Femur (tissue), 1 donor: ENCODE data around the gene CALHM1.

ENCODE experiments used
- DNase-seq: peaks from one replicate; pipeline ENCODE4 v3.0.0-alpha.2; 2017

CALHM1 gene

DNA sequence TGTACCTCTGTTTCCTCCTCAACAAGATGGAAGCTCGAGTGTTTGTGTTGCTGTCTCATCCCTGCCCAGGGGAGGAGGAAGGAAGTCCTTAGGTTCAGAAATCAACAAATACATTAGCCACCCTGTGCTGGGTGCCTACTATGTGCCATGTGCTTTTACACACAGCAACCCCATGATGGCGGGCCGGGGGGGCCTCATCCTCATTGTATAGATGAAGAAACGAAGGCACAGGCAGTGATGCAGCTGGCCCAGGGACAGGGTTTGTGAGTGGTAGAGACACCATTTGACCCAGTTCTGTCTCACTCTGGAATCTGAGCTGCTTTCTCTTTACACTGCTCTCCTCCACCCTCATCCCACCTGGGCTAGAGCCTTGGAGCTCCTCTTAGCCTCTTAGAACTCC, 4.7 kb downstream of the CALHM1 start:
- no peak for DNase-seq

DNA sequence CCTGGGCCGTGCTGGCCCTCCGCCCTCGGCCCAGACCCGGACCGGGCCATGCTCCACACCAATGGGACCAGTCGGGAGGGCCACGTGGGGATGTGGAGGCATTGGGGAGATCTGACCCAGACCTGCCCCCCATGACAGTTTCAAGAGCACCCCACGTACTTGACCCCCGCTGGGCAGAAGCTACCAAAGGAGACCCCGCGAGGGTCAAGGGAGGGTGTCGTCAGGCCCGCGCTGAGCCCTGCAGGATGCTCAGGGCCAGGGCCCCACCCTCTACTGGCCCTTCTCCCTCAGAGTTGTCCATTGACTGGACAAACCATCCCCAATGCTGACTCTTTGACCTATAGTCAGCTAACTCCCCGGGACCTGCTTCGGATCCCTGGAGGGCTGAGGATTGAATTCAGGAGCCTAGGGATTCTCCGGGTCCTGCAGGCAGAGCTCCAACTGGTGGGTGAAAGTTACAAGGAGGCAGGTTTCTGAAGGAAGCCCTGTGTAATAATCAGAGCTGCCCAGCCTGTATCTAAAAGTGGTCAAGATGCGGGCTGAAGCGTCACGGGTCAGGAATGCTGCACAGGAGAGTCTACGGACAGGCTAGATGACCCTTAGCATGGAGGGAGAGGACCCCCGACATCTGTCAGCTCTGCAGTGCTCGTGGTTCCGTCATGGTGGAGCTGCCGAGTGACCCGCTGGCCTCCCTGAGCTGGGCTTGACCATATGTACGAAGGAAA, 6.0 kb downstream of the CALHM1 start:
- no peak for DNase-seq

GRCh38 chr10:103451831-103452505, 6.7 kb downstream of the CALHM1 start, which contains the start of gene CALHM2:
Gene CALHM2, minus strand, starts transcription at chr10:103452370. Its CDS starts 2,429 bp downstream, at chr10:103449941.
- peak; percentile 88 for DNase-seq

DNA sequence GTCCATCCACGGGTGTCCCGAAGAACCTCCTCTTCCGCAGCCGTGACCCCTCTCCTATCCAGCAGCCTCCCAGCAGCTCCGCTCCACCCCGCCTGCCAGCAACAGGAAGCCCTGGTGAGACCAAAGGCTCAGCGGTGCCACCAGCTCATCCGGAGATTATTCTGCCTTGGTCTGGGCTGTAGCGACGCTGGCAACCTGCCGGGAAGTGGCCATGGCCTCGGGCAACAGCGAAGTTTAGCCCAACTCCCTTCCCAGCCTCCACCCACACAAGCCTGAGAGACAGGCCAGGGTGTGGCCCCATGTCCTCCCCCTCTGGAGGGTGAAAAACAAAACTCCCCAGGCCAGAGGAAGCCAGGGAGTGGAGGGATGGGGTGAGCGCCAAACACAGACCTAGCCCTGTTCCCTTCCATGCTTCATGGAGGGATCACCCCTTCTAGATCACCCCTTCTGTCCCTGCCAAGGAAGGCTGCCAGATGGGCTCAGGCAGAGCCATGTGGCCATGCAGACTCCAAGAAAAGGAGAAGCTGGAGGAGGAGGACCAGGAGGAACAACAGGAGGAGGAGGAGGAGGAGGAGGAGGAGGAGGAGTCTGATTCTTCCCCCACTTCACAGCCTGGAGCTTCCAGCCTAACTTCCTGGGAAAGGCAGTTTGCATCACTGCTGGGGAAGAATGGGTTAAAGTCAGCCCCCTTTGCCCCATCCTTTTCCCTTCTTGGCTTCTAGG, 7.4 kb downstream of the CALHM1 start:
- peak; percentile 57 for DNase-seq

DNA sequence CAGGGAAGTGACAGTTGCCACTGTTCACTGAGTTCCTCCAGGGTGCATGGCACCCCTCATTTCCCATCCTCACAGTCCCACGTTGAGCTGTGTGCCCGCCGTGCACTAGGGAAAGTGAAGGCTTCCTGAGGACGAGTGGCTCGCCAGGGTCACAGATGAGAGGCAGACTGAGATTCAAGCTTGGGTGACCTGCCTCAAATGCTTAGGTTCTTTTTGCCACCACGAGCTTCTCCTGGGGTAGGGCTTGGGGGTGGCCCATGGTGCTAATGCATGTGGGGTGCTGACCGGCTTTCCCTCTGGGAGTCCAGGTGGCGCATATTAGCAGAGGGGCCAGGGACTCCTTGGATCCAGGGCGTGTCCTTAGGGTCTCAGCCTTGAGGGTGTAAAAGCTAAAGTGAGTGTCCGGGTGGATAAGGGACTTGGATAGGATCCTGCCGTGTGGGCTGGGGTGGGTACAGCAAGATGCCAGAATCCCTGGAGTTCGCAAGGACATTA, 8.5 kb downstream of the CALHM1 start:
- no peak for DNase-seq

DNA sequence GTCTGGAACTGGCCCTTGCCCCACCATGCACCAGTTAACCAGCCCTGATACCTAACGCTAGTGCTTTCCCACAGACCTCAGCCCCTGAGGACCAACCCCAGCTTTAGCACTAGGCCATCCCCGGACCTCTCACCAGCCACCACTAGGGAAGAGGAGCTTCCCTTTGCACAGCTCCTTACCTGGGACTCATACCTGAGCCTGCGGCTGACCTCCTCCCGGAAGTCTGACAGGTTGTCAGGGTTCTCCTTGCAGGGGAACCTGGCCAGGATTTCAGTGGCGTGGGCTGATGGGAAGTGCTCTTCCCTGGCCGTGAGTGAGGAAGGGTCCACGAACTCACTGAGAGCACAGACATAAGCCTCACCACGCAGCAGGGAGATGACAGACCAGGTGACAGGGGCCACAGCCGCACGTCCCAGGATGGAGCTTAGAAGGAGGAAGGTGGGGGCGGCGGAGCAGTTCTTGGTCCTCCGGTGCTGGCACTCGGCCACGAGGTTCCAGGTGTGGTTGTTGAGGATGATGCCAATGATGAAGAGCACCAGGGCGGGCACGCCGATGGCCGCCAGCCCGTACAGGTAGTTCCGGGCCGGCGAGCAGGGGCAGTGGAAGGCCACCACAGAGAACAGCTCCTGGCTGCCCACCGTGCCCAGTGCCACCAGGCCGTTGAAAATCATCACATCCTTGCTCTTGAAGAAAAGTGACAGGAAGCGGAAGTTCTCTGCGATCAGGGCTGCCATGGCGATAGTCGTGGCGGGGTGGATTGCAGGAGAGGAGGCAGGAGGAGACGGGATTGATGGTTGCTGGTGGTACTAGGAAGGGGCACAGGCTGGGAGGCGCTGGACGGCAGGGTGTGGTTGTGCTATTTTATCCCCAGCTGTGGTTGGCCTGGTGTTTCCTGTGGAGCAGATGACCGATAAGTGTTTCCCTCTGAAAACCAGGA, 9.2 kb downstream of the CALHM1 start:
- no peak for DNase-seq

- DNase-seq = no peak
Measured at GRCh38 chr10:103448746-103449145, 10.0 kb downstream of the CALHM1 start.

DNA sequence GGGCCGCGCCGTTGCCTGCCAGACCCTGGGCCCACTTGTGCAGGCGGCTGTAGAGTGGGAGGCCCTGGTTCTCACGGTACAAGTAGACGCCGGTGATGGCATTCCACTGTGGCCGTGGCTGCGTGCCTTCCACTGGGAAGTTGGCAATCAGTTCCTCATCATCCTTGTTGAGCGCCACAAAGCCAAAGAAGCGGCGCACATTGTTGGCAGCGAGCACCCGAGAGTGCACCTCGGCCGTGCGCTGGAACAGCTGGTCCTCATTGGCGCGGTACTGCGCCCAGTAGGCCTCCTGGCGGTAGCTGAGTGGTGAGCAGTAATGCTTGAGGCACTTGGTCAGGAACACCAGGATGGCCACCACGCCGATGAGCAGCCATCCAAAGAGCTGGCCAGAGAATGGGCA, 11.5 kb downstream of the CALHM1 start:
- no peak for DNase-seq

DNA sequence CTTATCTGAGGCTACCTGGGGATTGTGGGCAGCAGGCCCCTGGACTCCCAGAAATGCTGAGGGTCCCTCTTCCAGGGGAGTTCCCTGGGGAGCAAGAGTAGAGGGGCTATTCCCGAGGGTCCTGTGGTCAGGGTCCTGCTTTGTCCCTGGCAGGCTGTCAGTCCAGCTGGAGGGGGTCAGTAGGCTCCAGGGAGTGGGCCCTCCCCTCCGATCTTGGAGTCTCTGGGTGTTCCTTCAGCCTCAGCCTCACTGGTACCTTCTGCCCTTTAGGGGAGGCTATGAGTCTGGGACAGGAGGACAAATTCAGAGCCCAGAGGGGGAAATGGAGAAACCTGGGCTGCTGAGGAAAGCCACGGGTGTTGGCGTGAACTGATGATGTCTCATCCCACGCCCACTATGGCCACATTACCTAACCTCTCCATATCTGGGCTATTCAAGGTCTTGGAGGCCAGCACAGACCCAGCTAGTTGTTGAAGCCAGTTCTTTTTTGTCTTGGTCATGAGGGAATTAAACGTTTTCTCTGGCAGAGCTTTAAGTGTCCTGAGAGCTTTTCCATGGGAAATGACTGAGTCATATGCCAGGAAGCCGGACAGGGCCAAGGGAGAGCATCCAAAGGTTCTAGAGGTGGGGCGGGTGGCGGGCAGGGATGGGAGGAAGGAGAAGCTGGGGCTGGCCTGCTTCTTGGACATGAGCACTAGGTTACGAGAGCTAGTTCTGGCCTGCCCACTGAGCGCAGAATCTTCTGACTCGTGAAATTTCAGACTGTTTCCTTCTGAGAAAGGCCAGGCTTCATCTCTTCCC, 12.7 kb downstream of the CALHM1 start:
- no peak for DNase-seq

GRCh38 chr10:103445366-103445765, 13.3 kb downstream of the CALHM1 start:
- no peak for DNase-seq

DNA sequence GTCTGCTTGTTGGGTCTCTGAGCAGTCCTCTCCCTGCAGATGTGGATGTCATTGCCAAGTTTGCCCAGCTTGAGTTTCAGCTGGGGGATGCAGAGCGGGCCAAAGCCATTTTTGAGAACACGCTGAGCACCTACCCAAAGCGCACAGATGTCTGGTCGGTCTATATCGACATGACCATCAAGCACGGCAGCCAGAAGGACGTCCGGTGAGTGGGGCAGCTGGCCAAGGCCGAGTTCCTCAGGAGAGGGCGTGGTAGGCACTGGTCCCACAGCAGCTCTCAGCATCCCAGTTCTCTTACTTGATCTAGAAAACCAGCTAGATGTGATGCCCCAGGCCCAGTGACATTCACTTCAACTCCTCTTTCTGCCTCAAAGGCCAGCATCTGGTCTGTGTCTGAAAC, 14.2 kb downstream of the CALHM1 start:
- no peak for DNase-seq

DNA sequence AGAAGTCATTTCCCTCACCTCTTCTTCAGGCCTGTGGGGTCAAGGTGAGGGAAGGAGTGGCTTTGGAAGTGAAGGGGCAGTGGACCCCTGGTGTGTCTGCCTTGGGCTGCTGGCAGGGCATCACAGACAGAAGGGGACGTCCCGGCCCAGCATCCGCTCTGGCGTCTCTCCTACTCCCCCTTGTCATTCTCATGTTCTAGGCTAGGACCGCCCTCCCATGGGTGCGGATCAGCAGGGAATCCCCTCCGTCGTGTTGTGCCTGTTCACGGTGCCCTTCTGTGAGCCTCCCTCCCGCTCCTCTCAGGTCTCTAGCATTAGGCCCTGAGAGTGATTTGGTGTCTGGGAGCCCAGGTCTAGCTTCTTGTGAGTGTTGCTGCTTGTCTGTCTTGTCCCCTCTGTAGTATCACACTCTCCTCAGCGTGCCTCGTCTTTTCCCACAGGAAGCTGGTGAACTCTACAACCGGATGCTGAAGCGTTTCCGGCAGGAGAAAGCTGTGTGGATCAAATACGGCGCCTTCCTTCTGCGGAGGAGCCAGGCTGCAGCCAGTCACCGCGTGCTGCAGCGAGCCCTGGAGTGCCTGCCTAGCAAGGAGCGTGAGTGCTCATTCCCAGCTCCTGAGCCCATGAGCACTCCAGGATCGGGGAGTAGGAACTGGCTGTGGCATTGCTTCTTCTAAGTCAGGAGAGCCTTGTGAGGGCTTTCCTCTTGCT, 15.1 kb downstream of the CALHM1 start:
- no peak for DNase-seq

DNA sequence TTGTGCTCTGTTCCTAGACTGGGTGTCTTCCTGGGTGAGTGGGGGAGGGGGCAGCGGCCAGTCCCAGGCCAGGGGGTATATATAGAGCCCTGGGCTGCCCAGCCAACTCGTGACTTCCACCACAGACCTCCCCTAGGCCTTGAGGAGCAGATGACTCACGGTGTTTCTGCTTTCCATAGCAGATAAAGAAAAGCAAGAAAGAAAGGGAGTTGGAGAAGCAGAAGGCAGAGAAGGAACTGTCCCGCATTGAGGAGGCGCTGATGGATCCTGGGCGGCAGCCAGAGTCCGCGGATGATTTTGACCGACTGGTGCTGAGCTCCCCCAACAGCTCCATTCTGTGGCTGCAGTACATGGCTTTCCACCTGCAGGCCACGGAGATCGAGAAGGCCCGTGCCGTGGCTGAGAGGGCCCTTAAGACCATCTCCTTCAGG, 16.7 kb downstream of the CALHM1 start:
- no peak for DNase-seq

DNA sequence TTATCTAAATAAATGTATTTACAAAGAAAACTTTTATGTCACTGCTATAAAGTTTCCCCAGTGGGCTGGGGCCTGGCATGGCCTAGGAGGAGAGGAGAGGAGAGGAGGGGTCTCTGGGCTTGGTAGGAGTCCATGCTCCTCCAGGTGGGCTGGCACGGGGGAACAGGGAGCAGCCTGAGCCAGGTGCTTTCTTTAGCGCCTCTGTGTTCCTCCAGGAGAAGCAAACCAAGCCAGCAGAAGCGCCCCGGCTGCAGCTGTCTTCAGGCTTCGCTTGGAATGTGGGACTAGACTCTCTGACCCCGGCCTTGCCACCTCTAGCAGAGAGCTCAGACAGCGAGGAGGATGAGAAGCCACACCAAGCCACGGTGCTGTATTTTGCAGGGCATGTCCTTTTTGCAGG, 17.1 kb downstream of the CALHM1 start:
- no peak for DNase-seq

GRCh38 chr10:103441206-103441605, 17.5 kb downstream of the CALHM1 start:
- no peak for DNase-seq

GRCh38 chr10:103440416-103440815, 18.3 kb downstream of the CALHM1 start:
- no peak for DNase-seq

- no peak for DNase-seq
Measured at GRCh38 chr10:103439776-103440175, 18.9 kb downstream of the CALHM1 start.

DNA sequence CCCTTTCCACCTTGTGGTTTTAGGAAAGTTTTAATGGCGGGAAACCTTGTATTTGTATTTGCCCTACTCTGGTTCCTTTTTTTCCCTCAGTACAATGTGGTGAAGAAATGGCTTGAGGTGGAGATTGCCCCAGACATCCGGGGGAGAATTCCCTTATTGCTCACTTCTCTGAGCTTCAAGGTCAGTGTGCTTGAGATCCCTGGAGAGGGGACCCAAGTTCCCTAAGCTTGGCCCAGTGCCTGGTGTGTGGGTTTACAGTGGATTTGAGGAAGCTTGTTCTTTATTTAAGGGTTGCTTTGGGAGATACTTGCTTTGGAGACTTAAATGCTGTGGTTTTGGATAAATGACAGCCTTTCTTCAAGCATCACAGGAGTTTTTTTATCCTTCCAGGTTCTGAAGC, 24.8 kb downstream of the CALHM1 start:
- DNase-seq = no peak

GRCh38 chr10:103431902-103432301, 26.8 kb downstream of the CALHM1 start:
- DNase-seq = no peak

GRCh38 chr10:103429647-103430046, 29.1 kb downstream of the CALHM1 start:
- no peak for DNase-seq
